OCI-LY7 (cell line): ENCODE measurements around the gene RPS6KA6. TPM values are rescaled to one million over a fixed set of nuclear protein-coding genes. Genes with fewer than 3 reads are reported as not detected.

ENCODE experiments used
- BruUV-seq: library from RNA; stranded (reverse); fragments of 400-500 nt; replicated peaks from 2 replicates; lab custom pipeline; 2021; lab: Mats Ljungman, UMichigan
- CTCF ChIA-PET: fragments of 300-600 bp; sonication (Branson Sonifier 250); formaldehyde crosslinking; loops from one replicate; lab custom pipeline; 2022; ENCODE audit warnings: antibody characterized with exemption; ENCODE audit not compliant: unreplicated experiment; lab: Charles Lee
- POLR2A ChIA-PET: fragments of 300-600 bp; sonication (Branson Sonifier 250); formaldehyde crosslinking; loops from one replicate; lab custom pipeline; 2022; ENCODE audit warnings: antibody characterized with exemption; lab: Charles Lee
- DNase-seq: peaks from one replicate; pipeline ENCODE4 v3.0.0-alpha.2; 2015; ENCODE audit warnings: low spot score
- H2AFZ ChIP-seq: fragments of 200-600 bp; sonication (generic), shearing (Covaris generic); 2 replicates; pipeline ENCODE4 v1.6.1; 2014; ENCODE audit warnings: mild to moderate bottlenecking, antibody characterized with exemption, low read length, moderate library complexity
- H3K27ac ChIP-seq: fragments of 200-600 bp; sonication (generic); 2 replicates; pipeline ENCODE4 v1.5.1; 2014; ENCODE audit warnings: mixed run types, low read depth, mild to moderate bottlenecking, moderate library complexity, low read length, inconsistent platforms; ENCODE audit not compliant: poor library complexity, severe bottlenecking
- H3K36me3 ChIP-seq: fragments of 200-600 bp; sonication (generic); 2 replicates; pipeline ENCODE4 v1.6.1; 2014; ENCODE audit warnings: mild to moderate bottlenecking, antibody characterized with exemption, low read length, moderate library complexity, mixed read lengths; ENCODE audit not compliant: insufficient read depth
- H3K4me1 ChIP-seq: fragments of 200-600 bp; sonication (generic); 2 replicates; pipeline ENCODE4 v1.5.1; 2014; ENCODE audit warnings: mild to moderate bottlenecking, low read length; ENCODE audit not compliant: insufficient read depth, poor library complexity, severe bottlenecking
- H3K4me2 ChIP-seq: fragments of 200-600 bp; sonication (generic); 2 replicates; pipeline ENCODE4 v1.6.1; 2014; ENCODE audit warnings: mild to moderate bottlenecking, low read length
- H3K4me3 ChIP-seq: fragments of 200-600 bp; sonication (generic); 2 replicates; pipeline ENCODE4 v1.5.1; 2014; ENCODE audit warnings: mild to moderate bottlenecking, low read depth, low read length; ENCODE audit not compliant: poor library complexity, severe bottlenecking
- H3K79me2 ChIP-seq: fragments of 200-600 bp; sonication (generic); 2 replicates; pipeline ENCODE4 v1.6.1; 2016; ENCODE audit warnings: low read depth, mild to moderate bottlenecking, low read length, moderate library complexity, mixed read lengths; ENCODE audit not compliant: insufficient read depth
- H3K9me2 ChIP-seq: fragments of 200-600 bp; sonication (generic); 2 replicates; pipeline ENCODE4 v1.6.1; 2016; ENCODE audit warnings: mild to moderate bottlenecking, low read length, mixed read lengths; ENCODE audit not compliant: insufficient read depth
- H3K9me3 ChIP-seq: fragments of 200-600 bp; sonication (generic); 2 replicates; pipeline ENCODE4 v1.6.1; 2014; ENCODE audit warnings: mild to moderate bottlenecking, mixed run types, low read length, mixed read lengths
- H4K20me1 ChIP-seq: fragments of 200-600 bp; sonication (generic); 2 replicates; pipeline ENCODE4 v1.6.1; 2014; ENCODE audit warnings: mild to moderate bottlenecking, antibody characterized with exemption, low read length, moderate library complexity, mixed read lengths; ENCODE audit not compliant: insufficient read depth
- CTCF ChIP-seq: fragments of 200-600 bp; sonication (generic); conservative IDR thresholded peaks from 2 replicates; pipeline ENCODE4 v1.5.1; 2014; ENCODE audit warnings: mild to moderate bottlenecking, antibody characterized with exemption, low read length, moderate library complexity, mixed read lengths
- EZH2phosphoT487 ChIP-seq: fragments of 200-600 bp; sonication (generic); IDR thresholded peaks from 2 replicates; pipeline ENCODE4 v1.6.1; 2018; ENCODE audit warnings: low read depth, borderline replicate concordance, mild to moderate bottlenecking, mixed run types, antibody characterized with exemption, low read length, moderate library complexity, mixed read lengths
- intact Hi-C: fragments of 100-400 bp; cut with micrococcal nuclease; formaldehyde crosslinking; loops from one replicate; pipeline ENCODE4 v1.10.0; 2022; ENCODE audit not compliant: unreplicated experiment
- total RNA-seq, 2 experiments: library from RNA; depleted of rRNA in 1 of 2; stranded (reverse); fragments of >200 nt in 1 of 2; shearing (Covaris generic) in 1 of 2; gene quantifications; 2 replicates each; pipeline ENCODE4 v1.2.3, GENCODE V29; 2014 to 2022

RPS6KA6 gene
- total RNA-seq, 2 experiments from 2014 or later = not detected

- TF ChIP-seq EZH2phosphoT487 (no peak), CTCF (no peak)
Measured at GRCh38 chrX:84161641-84162040, 26.4 kb downstream of the RPS6KA6 start.

GRCh38 chrX:84160736-84161135 is 27.3 kb downstream of the RPS6KA6 start:
- DNase-seq = no peak
- no peak overlapping the region for H3K4me2 ChIP-seq
- H3K36me3 ChIP-seq = no peaks in the 10 kb centered on the region

More at GRCh38 chrX:84161641-84162040, 26.4 kb downstream of the RPS6KA6 start:
- H3K4me3 ChIP-seq = no peak overlapping the region
- no peaks in the 10 kb centered on the region for H3K36me3 ChIP-seq
- intact Hi-C loops = no loop called here
- no peaks in the 10 kb centered on the region for H3K9me2 ChIP-seq
- BruUV-seq = no TSS peak
- no peaks in the 10 kb centered on the region for H4K20me1 ChIP-seq
- H3K27ac ChIP-seq = no peak overlapping the region
- no peak overlapping the region for H2AFZ ChIP-seq
- ChIA-PET POLR2A (no interaction called here), CTCF (no interaction called here)
- no peaks in the 10 kb centered on the region for H3K79me2 ChIP-seq
- H3K4me1 ChIP-seq = no peaks in the 10 kb centered on the region
- no peak for DNase-seq
- no peak overlapping the region for H3K4me2 ChIP-seq
- no peaks in the 10 kb centered on the region for H3K9me3 ChIP-seq

More at GRCh38 chrX:84160736-84161135, 27.3 kb downstream of the RPS6KA6 start:
- POLR2A ChIA-PET = no interaction called here
- H2AFZ ChIP-seq = no peak overlapping the region
- H3K27ac ChIP-seq = no peak overlapping the region
- no peaks in the 10 kb centered on the region for H3K79me2 ChIP-seq
- CTCF ChIA-PET = no interaction called here
- TF ChIP-seq CTCF (no peak), EZH2phosphoT487 (no peak)
- no peaks in the 10 kb centered on the region for H3K9me2 ChIP-seq
- H4K20me1 ChIP-seq = no peaks in the 10 kb centered on the region
- no TSS peak for BruUV-seq
- no peaks in the 10 kb centered on the region for H3K9me3 ChIP-seq
- no peak overlapping the region for H3K4me3 ChIP-seq
- H3K4me1 ChIP-seq = no peaks in the 10 kb centered on the region
- intact Hi-C loops = no loop called here
